Aorta (tissue), 5 donors: ENCODE measurements around the gene UBE2H. TPM values are rescaled to one million over a fixed set of nuclear protein-coding genes. Genes with fewer than 3 reads are reported as not detected.
A peak's percentile ranks its signal among the peaks of the same experiment; 100 is the strongest.

ENCODE experiments used
- ATAC-seq: fragments of 200-7000 bp; cut with Tn5 transposase; one replicate; pipeline ENCODE4 v1.9.1; 2022; ENCODE audit warnings: moderate library complexity; ENCODE audit not compliant: low FRiP score
- DNase-seq, 2 donors: peaks; one replicate each; pipeline ENCODE4 v3.0.0-alpha.2; 2020
- H3K27ac ChIP-seq, 2 donors: one replicate each; pipeline ENCODE4 v1.5.1; 2013; ENCODE audit warnings: low read length in 2 of 2, mild to moderate bottlenecking in 2 of 2, moderate library complexity in 2 of 2, control low read depth in 1 of 2, inconsistent platforms in 1 of 2, low read depth in 1 of 2
- H3K27me3 ChIP-seq, 2 donors: one replicate each; pipeline ENCODE4 v1.6.1; 2013; ENCODE audit warnings: control low read depth in 1 of 2, low read length in 1 of 2, mild to moderate bottlenecking in 1 of 2, moderate library complexity in 1 of 2; ENCODE audit not compliant: insufficient read depth in 2 of 2, control insufficient read depth in 1 of 2
- H3K36me3 ChIP-seq, 2 donors: one replicate each; pipeline ENCODE4 v1.6.1; 2013; ENCODE audit warnings: control low read depth in 1 of 2, low read length in 1 of 2, mild to moderate bottlenecking in 1 of 2; ENCODE audit not compliant: insufficient read depth in 2 of 2, control insufficient read depth in 1 of 2
- H3K4me1 ChIP-seq, 2 donors: one replicate each; pipeline ENCODE4 v1.6.1; 2013; ENCODE audit warnings: low read length in 2 of 2, control low read depth in 1 of 2, mild to moderate bottlenecking in 1 of 2, moderate library complexity in 1 of 2; ENCODE audit not compliant: insufficient read depth in 2 of 2, control insufficient read depth in 1 of 2
- H3K4me3 ChIP-seq, 2 donors: one replicate each; pipeline ENCODE4 v1.5.1; 2013; ENCODE audit warnings: low read length in 2 of 2, control low read depth in 1 of 2, mild to moderate bottlenecking in 1 of 2
- H3K9me3 ChIP-seq: one replicate; pipeline ENCODE4 v1.6.1; 2013; ENCODE audit warnings: mild to moderate bottlenecking, low read length; ENCODE audit not compliant: control insufficient read depth
- WGBS, 2 donors: extraction: QIAGEN DNeasy Blood & Tissue Kit; methylation state at CpG; one replicate each; pipeline ENCODE4 v1.1.7; 2013; 5-methylcytosine and 5-hydroxymethylcytosine counted together
- intact Hi-C, 2 donors: fragments of 100-400 bp; cut with DNase I; formaldehyde crosslinking; loops; one replicate each; pipeline versions ENCODE4 v1.14.2 to v1.15.0; 2022
- polyA plus RNA-seq, 2 donors: library from polyadenylated mRNA; stranded (reverse); fragments of 200-250 nt; gene quantifications; one replicate each; pipeline ENCODE4 v1.2.3, GENCODE V29; 2013
- total RNA-seq, 2 donors: library from RNA; stranded (reverse); fragmentation: NEBNext Ultra II Directional; extraction: Animal tissue kit (Norgen Biotek cat#: 25700); gene quantifications; one replicate each; pipeline ENCODE4 v1.2.1, GENCODE V29; 2021
- donor health status: healthy with polysubstance abuse.
- donor health status: Bipolar disorder and iron deficiency.
- donor health status: DM: no; HTN: no; CAD: no.
- donor health status: DM: no; HTN: no; CAD: no.
- donor health status: DM: yes; HTN: yes; CAD: no.

UBE2H gene
- total and polyA plus RNA-seq, 4 donors = 52.3 to 173 (median 99.6) TPM

DNA sequence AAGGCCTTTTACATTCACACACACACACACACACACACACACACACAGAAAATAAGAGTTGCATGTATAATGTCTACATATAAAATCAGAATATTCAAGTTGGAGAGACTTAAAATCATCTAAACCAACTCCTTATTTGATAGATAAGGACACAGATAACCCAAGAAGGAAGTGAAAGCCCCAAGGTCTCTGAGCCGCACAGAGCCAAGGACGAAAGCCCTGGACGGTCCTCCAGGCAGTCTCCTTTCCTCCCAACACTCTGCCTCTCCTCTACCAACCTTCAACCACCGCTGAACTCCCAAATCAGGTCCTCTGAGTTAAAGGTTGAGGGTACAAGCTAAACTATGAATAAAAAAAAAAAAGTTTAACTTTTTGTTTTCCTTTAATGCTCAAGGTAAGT lies 28.2 kb downstream of the UBE2H start:
- Histone ChIP-seq H3K27ac (no peak overlapping the region), H3K4me1 (peaks cover 4 to 11% of the 10 kb centered on the region in 2 donors)

DNA sequence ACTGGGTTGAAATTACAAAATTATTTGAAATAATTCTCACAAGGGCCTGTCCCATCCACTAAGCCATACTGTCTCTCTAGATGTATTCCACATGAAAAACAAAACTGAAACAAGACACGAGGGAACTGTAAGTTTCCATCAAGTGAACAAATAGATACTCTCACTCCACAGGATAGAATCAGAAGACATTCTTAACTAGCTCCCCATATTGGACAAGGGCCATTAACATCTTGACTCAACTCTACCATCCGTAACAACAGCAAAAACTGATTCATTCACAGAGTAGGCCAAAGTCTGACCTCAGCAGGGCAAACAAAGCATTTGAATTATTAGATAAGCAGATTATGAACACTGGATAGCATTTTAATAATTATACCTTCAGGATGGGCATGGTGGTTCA lies 29.1 kb downstream of the UBE2H start:
- Histone ChIP-seq H3K27me3 (no peaks in the 10 kb centered on the region), H3K9me3 (no peaks in the 10 kb centered on the region), H3K27ac (peak overlapping the region in 1 of 2 donors; percentile 67), H3K36me3 (no peaks in the 10 kb centered on the region), H3K4me3 (no peak overlapping the region), H3K4me1 (peaks cover 4 to 11% of the 10 kb centered on the region in 2 donors)
- ATAC-seq (no peak), DNase-seq (no peak)
- WGBS, 2 donors = 4 to 6% methylated on average over 2 of the region's 2 CpGs
- intact Hi-C loops = no loop called here

More for the DNA sequence above, 28.2 kb downstream of the UBE2H start:
- no peaks in the 10 kb centered on the region for H3K9me3 ChIP-seq
- DNase-seq (no peak), ATAC-seq (no peak)
- H3K36me3 ChIP-seq = no peaks in the 10 kb centered on the region
- intact Hi-C loops = no loop called here
- H3K27me3 ChIP-seq = no peaks in the 10 kb centered on the region
- no peak overlapping the region for H3K4me3 ChIP-seq
- 85 to 88% methylated on average over 4 of the region's 4 CpGs for WGBS, 2 donors

DNA sequence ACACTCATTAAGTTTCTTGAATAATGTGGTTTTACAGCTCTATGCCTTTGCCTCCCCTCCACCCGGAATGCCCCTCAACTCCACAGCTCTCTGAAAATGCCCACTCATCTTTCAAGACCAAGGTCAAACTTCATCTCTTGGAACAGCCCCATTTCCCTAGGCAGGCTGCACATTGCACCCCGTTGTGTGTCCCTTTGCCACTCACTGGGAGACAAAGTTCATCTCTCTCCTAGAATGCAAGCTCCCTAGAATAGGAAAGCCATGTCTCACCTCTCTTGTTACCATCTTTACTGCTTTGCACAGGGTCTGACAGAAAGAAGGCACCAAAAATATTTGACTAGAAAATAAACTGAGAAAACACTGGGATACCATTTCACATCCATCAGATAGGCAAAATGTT lies 33.3 kb downstream of the UBE2H start:
- intact Hi-C loops = no loop called here
- H3K9me3 ChIP-seq = no peaks in the 10 kb centered on the region
- H3K36me3 ChIP-seq = no peaks in the 10 kb centered on the region
- H3K4me1 ChIP-seq = peaks cover 8 to 13% of the 10 kb centered on the region in 2 donors
- ATAC-seq = no peak
- no peaks in the 10 kb centered on the region for H3K27me3 ChIP-seq
- no peak overlapping the region for H3K4me3 ChIP-seq
- DNase-seq = no peak
- peak overlapping the region in 1 of 2 donors; percentile 38 for H3K27ac ChIP-seq
- 89 to 90% methylated on average over 2 of the region's 2 CpGs for WGBS, 2 donors

DNA sequence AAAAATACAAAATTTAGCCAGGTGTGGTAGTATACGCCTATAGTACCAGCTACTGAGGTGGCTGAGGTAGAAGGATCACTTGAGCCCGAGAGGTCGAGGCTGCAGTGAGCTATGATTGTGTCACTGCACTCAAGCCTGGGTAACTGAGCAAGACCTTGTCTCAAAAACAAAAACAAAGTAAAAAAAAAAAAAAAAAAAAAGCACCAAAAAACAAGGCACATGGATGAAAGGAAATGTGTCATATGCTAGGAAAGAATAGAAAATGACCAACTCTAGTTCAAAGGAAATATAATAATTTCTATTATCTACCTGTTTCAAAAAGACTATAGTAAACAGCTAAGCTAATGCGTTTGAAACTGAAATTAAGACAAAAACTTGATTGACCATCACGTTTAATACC lies 33.8 kb downstream of the UBE2H start:
- intact Hi-C loops = no loop called here
- DNase-seq (no peak), ATAC-seq (no peak)
- Histone ChIP-seq H3K27me3 (no peaks in the 10 kb centered on the region), H3K36me3 (no peaks in the 10 kb centered on the region), H3K27ac (no peak overlapping the region), H3K9me3 (no peaks in the 10 kb centered on the region), H3K4me1 (peaks cover 8 to 12% of the 10 kb centered on the region in 2 donors), H3K4me3 (no peak overlapping the region)
- 70 to 76% methylated on average over 5 of the region's 5 CpGs for WGBS, 2 donors

DNA sequence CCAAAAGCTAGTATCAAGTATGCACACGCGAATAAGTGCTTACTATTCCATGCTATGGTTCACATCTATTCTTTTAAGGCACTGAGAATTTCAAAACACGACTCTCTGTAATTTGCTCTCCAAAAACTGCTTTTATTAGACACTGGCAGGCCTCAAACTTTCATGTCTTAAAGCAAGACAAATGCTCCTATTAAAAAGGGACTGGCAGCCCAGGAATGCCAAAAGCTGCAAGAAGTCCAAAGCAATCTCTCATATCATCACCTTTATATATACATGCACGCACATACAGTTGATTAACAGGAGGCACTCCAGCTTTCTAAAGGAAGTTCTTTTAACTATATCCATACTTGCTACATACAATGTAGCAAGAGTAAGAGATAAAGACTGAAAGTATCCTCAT lies 34.8 kb downstream of the UBE2H start:
- ATAC-seq (no peak), DNase-seq (no peak)
- Histone ChIP-seq H3K27me3 (no peaks in the 10 kb centered on the region), H3K4me1 (peaks cover 6 to 12% of the 10 kb centered on the region in 2 donors), H3K36me3 (no peaks in the 10 kb centered on the region), H3K27ac (peak overlapping the region in 1 of 2 donors; percentile 10), H3K9me3 (no peaks in the 10 kb centered on the region), H3K4me3 (no peak overlapping the region)
- intact Hi-C loops = no loop called here
- 10 to 12% methylated on average over 4 of the region's 4 CpGs for WGBS, 2 donors

DNA sequence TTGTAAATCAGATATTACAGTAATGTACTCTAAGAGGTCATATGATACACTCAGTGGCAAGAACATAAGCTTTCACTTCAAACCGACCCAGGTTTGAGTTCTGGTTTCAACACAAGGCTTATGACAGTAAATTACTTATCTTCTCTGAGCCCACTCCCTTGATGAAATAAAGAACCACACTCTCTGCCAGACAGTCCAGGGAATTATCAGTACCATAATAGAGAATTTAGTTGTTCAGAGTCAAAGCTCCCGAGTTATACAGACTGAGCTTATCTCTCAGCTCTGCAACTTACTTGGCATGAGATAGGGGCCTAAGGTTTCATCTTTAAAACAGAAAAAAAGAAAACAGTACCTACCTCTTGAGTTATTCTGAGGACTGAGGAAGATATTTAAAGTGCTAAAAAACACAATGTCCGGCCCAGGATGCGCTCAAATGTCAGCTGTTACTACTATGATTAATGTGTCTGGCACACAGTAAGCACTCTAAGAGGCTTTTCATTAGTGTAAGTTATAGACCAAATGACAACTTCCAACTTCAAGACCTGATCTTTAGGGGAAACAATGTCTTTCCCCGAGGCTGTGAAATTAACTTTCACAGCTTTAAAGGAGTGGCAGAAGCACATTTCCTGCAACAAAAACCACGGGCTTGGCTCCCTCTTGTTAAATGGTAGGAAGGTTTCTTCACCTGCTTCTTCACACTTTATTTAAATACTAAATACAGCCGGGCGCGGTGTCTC lies 38.1 kb downstream of the UBE2H start:
- no peak for ATAC-seq
- no peak overlapping the region for H3K27ac ChIP-seq
- intact Hi-C loops = no loop called here
- DNase-seq = no peak
- no peaks in the 10 kb centered on the region for H3K36me3 ChIP-seq
- H3K4me3 ChIP-seq = no peak overlapping the region
- peaks cover 6 to 12% of the 10 kb centered on the region in 2 donors for H3K4me1 ChIP-seq
- no peaks in the 10 kb centered on the region for H3K27me3 ChIP-seq
- no peaks in the 10 kb centered on the region for H3K9me3 ChIP-seq
- 40 to 44% methylated on average over 9 of the region's 9 CpGs for WGBS, 2 donors

DNA sequence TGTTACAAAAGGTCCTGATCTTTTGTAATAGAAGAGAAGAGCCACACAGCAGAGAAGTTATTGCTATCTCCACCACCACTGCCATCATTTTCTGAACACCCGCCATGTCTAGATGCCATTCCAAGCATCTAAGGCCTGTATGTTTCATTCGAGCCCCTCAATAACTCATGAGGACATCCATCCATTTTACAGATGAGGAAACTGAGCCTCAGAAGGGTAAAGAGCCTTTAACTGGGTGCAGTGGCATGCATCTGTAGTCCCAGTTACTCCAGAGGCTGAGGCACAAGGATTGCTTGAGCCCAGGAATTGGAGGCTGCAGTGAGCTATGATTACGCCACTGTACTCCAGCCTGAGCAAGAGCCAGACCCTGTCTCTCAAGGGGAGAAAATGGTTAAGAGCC lies 39.3 kb downstream of the UBE2H start:
- ATAC-seq (no peak), DNase-seq (no peak)
- no peaks in the 10 kb centered on the region for H3K27me3 ChIP-seq
- peaks cover 6 to 12% of the 10 kb centered on the region in 2 donors for H3K4me1 ChIP-seq
- 87 to 94% methylated on average over 3 of the region's 3 CpGs for WGBS, 2 donors
- no peak overlapping the region for H3K27ac ChIP-seq
- H3K36me3 ChIP-seq = no peaks in the 10 kb centered on the region
- intact Hi-C loops = no loop called here
- no peaks in the 10 kb centered on the region for H3K9me3 ChIP-seq
- H3K4me3 ChIP-seq = no peak overlapping the region

DNA sequence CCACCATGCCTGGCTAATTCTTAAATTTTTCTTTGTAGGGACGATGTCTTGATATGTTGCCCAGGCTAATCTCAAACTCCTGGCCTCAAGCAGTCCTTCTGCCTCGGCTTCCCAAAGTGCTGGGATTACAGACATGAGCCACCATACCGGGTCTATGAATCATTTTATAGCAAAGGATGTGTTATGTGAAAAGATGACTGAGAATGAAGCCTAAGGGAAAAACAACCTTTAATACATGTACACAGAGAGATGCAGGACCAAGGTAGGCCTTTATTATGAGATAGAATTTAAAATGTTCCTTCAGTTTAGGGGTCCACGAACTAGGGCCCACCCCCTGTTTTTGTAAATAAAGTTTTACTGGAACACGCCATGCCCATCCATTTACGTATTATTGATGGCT lies 41.0 kb downstream of the UBE2H start:
- no peak for DNase-seq
- Histone ChIP-seq H3K4me3 (no peak overlapping the region), H3K27ac (no peak overlapping the region), H3K9me3 (no peaks in the 10 kb centered on the region), H3K27me3 (no peaks in the 10 kb centered on the region), H3K4me1 (peaks cover 8 to 10% of the 10 kb centered on the region in 2 donors), H3K36me3 (no peaks in the 10 kb centered on the region)
- no peak for ATAC-seq
- 81 to 83% methylated on average over 6 of the region's 6 CpGs for WGBS, 2 donors
- intact Hi-C loops = no loop called here

DNA sequence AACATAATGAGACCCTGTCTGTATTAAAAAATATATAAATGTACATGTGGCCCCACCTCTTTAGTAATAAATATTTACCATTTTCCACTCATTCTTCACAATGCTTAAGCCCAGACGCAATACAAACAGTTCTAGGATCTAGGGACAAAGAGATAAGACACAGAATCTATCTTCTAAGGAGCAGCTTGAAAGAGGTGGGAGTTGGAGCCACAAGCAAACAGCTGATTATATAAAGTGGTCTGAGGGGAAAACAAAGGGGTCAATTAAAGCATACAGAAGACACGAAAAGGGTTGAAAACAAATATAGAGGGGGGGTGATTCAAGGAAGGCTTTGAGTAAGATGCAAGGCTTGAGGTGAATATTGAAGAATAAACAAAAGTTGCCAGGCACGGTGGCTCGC lies 43.1 kb downstream of the UBE2H start:
- H3K36me3 ChIP-seq = no peaks in the 10 kb centered on the region
- DNase-seq = no peak
- intact Hi-C loops = no loop called here
- H3K27me3 ChIP-seq = no peaks in the 10 kb centered on the region
- H3K4me3 ChIP-seq = no peak overlapping the region
- H3K4me1 ChIP-seq = peaks cover 5 to 6% of the 10 kb centered on the region in 2 donors
- no peak overlapping the region for H3K27ac ChIP-seq
- 93 to 97% methylated on average over 4 of the region's 4 CpGs for WGBS, 2 donors
- H3K9me3 ChIP-seq = no peaks in the 10 kb centered on the region
- ATAC-seq = no peak
